Thymus (tissue), 11 donors: ENCODE data around the gene C11orf71. TPM values are rescaled to one million over a fixed set of nuclear protein-coding genes. Genes with fewer than 3 reads are reported as not detected.

Source experiments
- DNase-seq, 9 donors: peaks; one replicate each; pipeline ENCODE4 v3.0.0-alpha.2; 2013; ENCODE audit warnings: low spot score in 9 of 9, low read depth in 6 of 9, missing footprints in 1 of 9
- H3K27ac ChIP-seq, 2 donors: one replicate each; pipeline ENCODE4 v1.5.1; 2013; ENCODE audit warnings: control low read depth in 1 of 2, low read depth in 1 of 2, low read length in 1 of 2, mild to moderate bottlenecking in 1 of 2, moderate library complexity in 1 of 2
- H3K27me3 ChIP-seq, 2 donors: one replicate each; pipeline ENCODE4 v1.5.1; 2013; ENCODE audit warnings: low read length in 1 of 2; ENCODE audit not compliant: control insufficient read depth in 2 of 2, insufficient read depth in 1 of 2
- H3K36me3 ChIP-seq, 2 donors: one replicate each; pipeline ENCODE4 v1.5.1; 2013; ENCODE audit warnings: low read length in 1 of 2, mild to moderate bottlenecking in 1 of 2, moderate library complexity in 1 of 2; ENCODE audit not compliant: control insufficient read depth in 2 of 2, insufficient read depth in 2 of 2
- H3K4me1 ChIP-seq, 2 donors: one replicate each; pipeline ENCODE4 v1.5.1; 2013; ENCODE audit warnings: low read length in 2 of 2; ENCODE audit not compliant: control insufficient read depth in 2 of 2, insufficient read depth in 2 of 2
- H3K4me3 ChIP-seq, 2 donors: one replicate each; pipeline ENCODE4 v1.5.1; 2013; ENCODE audit warnings: low read length in 2 of 2, control low read depth in 1 of 2, mild to moderate bottlenecking in 1 of 2
- H3K9me3 ChIP-seq, 2 donors: one replicate each; pipeline ENCODE4 v1.5.1; 2013; ENCODE audit warnings: low read length in 1 of 2, mild to moderate bottlenecking in 1 of 2; ENCODE audit not compliant: control insufficient read depth in 2 of 2, insufficient read depth in 1 of 2
- whole genome bisulfite sequencing: extraction: QIAGEN DNeasy Blood & Tissue Kit; methylation state at CpG from one replicate; pipeline ENCODE4 v1.1.7; 2013; 5-methylcytosine and 5-hydroxymethylcytosine counted together
- polyA plus RNA-seq: library from polyadenylated mRNA; stranded (reverse); fragments of 200-250 nt; gene quantifications from one replicate; pipeline ENCODE4 v1.2.3, GENCODE V29; 2013
- total RNA-seq: library from RNA; stranded (reverse); fragments of 120-200 nt; gene quantifications from one replicate; pipeline ENCODE4 v1.2.4, GENCODE V29; 2013
- donor health status: healthy.

Gene C11orf71
- total and polyA plus RNA-seq, 2 donors, result 11.5 to 22.9 TPM

- Histone ChIP-seq H3K4me3 (no peak overlapping the region), H3K36me3 (no peaks in the 10 kb centered on the region), H3K27ac (no peak overlapping the region), H3K4me1 (peaks cover 9 to 11% of the 10 kb centered on the region in 2 donors), H3K27me3 (no peaks in the 10 kb centered on the region), H3K9me3 (no peaks in the 10 kb centered on the region)
- WGBS, result 92% methylated on average over 7 of the region's 7 CpGs
- peak in 1 of 9 donors; percentile 4 for DNase-seq
Observed at GRCh38 chr11:114440971-114441763, 40.9 kb upstream of the C11orf71 start.

GRCh38 chr11:114440121-114440860, 40.0 kb upstream of the C11orf71 start:
- peaks cover 9 to 11% of the 10 kb centered on the region in 2 donors for H3K4me1 ChIP-seq
- no peaks in the 10 kb centered on the region for H3K27me3 ChIP-seq
- WGBS, result 57% methylated on average over 10 of the region's 10 CpGs
- no peak overlapping the region for H3K27ac ChIP-seq
- no peaks in the 10 kb centered on the region for H3K9me3 ChIP-seq
- no peaks in the 10 kb centered on the region for H3K36me3 ChIP-seq
- no peak for DNase-seq
- peak overlapping the region; percentile 58 to 97 for H3K4me3 ChIP-seq

- DNase-seq, result peak; percentile 84 to 96 (median 90)
- Histone ChIP-seq H3K36me3 (no peaks in the 10 kb centered on the region), H3K9me3 (no peaks in the 10 kb centered on the region), H3K27me3 (no peaks in the 10 kb centered on the region), H3K4me1 (peaks cover 9 to 11% of the 10 kb centered on the region in 2 donors), H3K27ac (peak within 1 kb of the TSS; percentile 20 to 22), H3K4me3 (peak within 1 kb of the TSS; percentile 58 to 97)
- WGBS, result under 1% methylated on average over 64 of the region's 64 CpGs
Observed at GRCh38 chr11:114439229-114440120, 39.2 kb upstream of the C11orf71 start, which contains the start of gene REXO2. TSS of gene REXO2 (plus strand) at chr11:114439467. CDS start at chr11:114439529, 62 bp downstream.

- Histone ChIP-seq H3K27ac (no peak overlapping the region), H3K4me3 (no peak overlapping the region), H3K4me1 (peaks cover 9 to 11% of the 10 kb centered on the region in 2 donors), H3K27me3 (no peaks in the 10 kb centered on the region), H3K36me3 (no peaks in the 10 kb centered on the region), H3K9me3 (no peaks in the 10 kb centered on the region)
- DNase-seq, result no peak
- 93% methylated on average over 6 of the region's 6 CpGs for WGBS
Observed at GRCh38 chr11:114438303-114438702, 38.0 kb upstream of the C11orf71 start.

- DNase-seq, result no peak
- Histone ChIP-seq H3K4me3 (no peak overlapping the region), H3K36me3 (no peaks in the 10 kb centered on the region), H3K9me3 (no peaks in the 10 kb centered on the region), H3K27ac (no peak overlapping the region), H3K4me1 (peaks cover 0 to under 1% of the 10 kb centered on the region in 2 donors), H3K27me3 (no peaks in the 10 kb centered on the region)
- 89% methylated on average over 4 of the region's 4 CpGs for WGBS
Observed at GRCh38 chr11:114433376-114433775, 33.1 kb upstream of the C11orf71 start.

- 96% methylated on average over 3 of the region's 3 CpGs for WGBS
- H3K36me3 ChIP-seq, result no peaks in the 10 kb centered on the region
- no peak for DNase-seq
Observed at GRCh38 chr11:114432893-114433292, 32.6 kb upstream of the C11orf71 start.

GRCh38 chr11:114430290-114430689, 30.0 kb upstream of the C11orf71 start:
- H3K36me3 ChIP-seq, result no peaks in the 10 kb centered on the region
- no peaks in the 10 kb centered on the region for H3K9me3 ChIP-seq
- no peak for DNase-seq
- no peak overlapping the region for H3K27ac ChIP-seq
- H3K4me3 ChIP-seq, result no peak overlapping the region
- no peaks in the 10 kb centered on the region for H3K4me1 ChIP-seq
- H3K27me3 ChIP-seq, result no peaks in the 10 kb centered on the region

More at GRCh38 chr11:114432893-114433292, 32.6 kb upstream of the C11orf71 start:
- H3K4me3 ChIP-seq, result no peak overlapping the region
- H3K27me3 ChIP-seq, result no peaks in the 10 kb centered on the region
- H3K27ac ChIP-seq, result no peak overlapping the region
- no peaks in the 10 kb centered on the region for H3K9me3 ChIP-seq
- H3K4me1 ChIP-seq, result no peaks in the 10 kb centered on the region

- no peak for DNase-seq
- 98% methylated on average over 4 of the region's 4 CpGs for WGBS
- H3K4me3 ChIP-seq, result no peak overlapping the region
- no peaks in the 10 kb centered on the region for H3K9me3 ChIP-seq
- no peaks in the 10 kb centered on the region for H3K27me3 ChIP-seq
- no peak overlapping the region for H3K27ac ChIP-seq
- H3K4me1 ChIP-seq, result no peaks in the 10 kb centered on the region
- H3K36me3 ChIP-seq, result no peaks in the 10 kb centered on the region
Observed at GRCh38 chr11:114426280-114426679, 26.0 kb upstream of the C11orf71 start.
